Common myeloid progenitor, CD34-positive (primary cell): Measurements from ENCODE around the gene KMT5C.

Experiments used
- CTCF ChIA-PET: fragments of 350-600 bp; sonication (Branson Sonifier 250); formaldehyde crosslinking; loops from one replicate; lab custom pipeline; 2021; ENCODE audit warnings: antibody characterized with exemption; lab: Charles Lee
- POLR2A ChIA-PET: fragments of 350-600 bp; sonication (Branson Sonifier 250); formaldehyde crosslinking; loops from one replicate; lab custom pipeline; 2021; ENCODE audit warnings: antibody characterized with exemption; lab: Charles Lee
- DNase-seq, 3 donors: peaks; one replicate each; pipeline versions ENCODE4 v3.0.0 to v3.0.0-alpha.2; 2013
- H3K27ac ChIP-seq, 2 experiments: 1 replicate in 1 of 2; 2 replicates in 1 of 2; pipeline ENCODE4 v1.7.0; 2013; ENCODE audit warnings: inconsistent platforms in 2 of 2, low read length in 2 of 2, mild to moderate bottlenecking in 2 of 2, low read depth in 1 of 2, moderate library complexity in 1 of 2; ENCODE audit not compliant: severe bottlenecking in 2 of 2, insufficient read depth in 1 of 2, poor library complexity in 1 of 2
- H3K27me3 ChIP-seq, 5 experiments: replicated peaks in 2 of 5; 1 replicate in 3 of 5; 2 replicates in 2 of 5; pipeline versions ENCODE4 v1.6.1 to v1.7.0; 2013; ENCODE audit warnings: low read length in 4 of 5, mild to moderate bottlenecking in 2 of 5, moderate library complexity in 2 of 5, inconsistent platforms in 1 of 5; ENCODE audit not compliant: insufficient read depth in 5 of 5, control insufficient read depth in 4 of 5
- H3K36me3 ChIP-seq, 4 experiments: 1 replicate in 2 of 4; 2 replicates in 2 of 4; pipeline versions ENCODE4 v1.6.1 to v1.7.0; 2013; ENCODE audit warnings: low read length in 3 of 4, control low read depth in 1 of 4, mild to moderate bottlenecking in 1 of 4; ENCODE audit not compliant: control insufficient read depth in 4 of 4, insufficient read depth in 4 of 4
- H3K4me1 ChIP-seq, 4 experiments: 1 replicate in 3 of 4; 2 replicates in 1 of 4; pipeline versions ENCODE4 v1.6.1 to v1.7.1; 2013; ENCODE audit warnings: low read length in 3 of 4, mild to moderate bottlenecking in 3 of 4, control low read depth in 1 of 4, inconsistent platforms in 1 of 4, moderate library complexity in 1 of 4; ENCODE audit not compliant: control insufficient read depth in 4 of 4, insufficient read depth in 4 of 4; ENCODE audit errors: control extremely low read depth in 1 of 4
- H3K4me3 ChIP-seq, 7 experiments: 1 replicate in 4 of 7; 2 replicates in 3 of 7; pipeline versions ENCODE4 v1.5.1 to v1.7.0; 2013; ENCODE audit warnings: mild to moderate bottlenecking in 7 of 7, low read length in 6 of 7, moderate library complexity in 6 of 7, inconsistent platforms in 2 of 7, low read depth in 2 of 7, control low read depth in 1 of 7; ENCODE audit not compliant: insufficient read depth in 4 of 7, control insufficient read depth in 1 of 7; ENCODE audit errors: extremely low read depth in 1 of 7
- H3K9me3 ChIP-seq, 5 experiments: 1 replicate in 4 of 5; 2 replicates in 1 of 5; pipeline versions ENCODE4 v1.6.1 to v1.7.1; 2013; ENCODE audit warnings: low read length in 4 of 5, mild to moderate bottlenecking in 2 of 5, inconsistent platforms in 1 of 5, low read depth in 1 of 5, moderate library complexity in 1 of 5; ENCODE audit not compliant: control insufficient read depth in 4 of 5, insufficient read depth in 2 of 5; ENCODE audit errors: control extremely low read depth in 1 of 5
- WGBS: methylation state at CpG from one replicate; pipeline ENCODE4 v1.1.5; 2013; ENCODE audit not compliant: insufficient coverage; 5-methylcytosine and 5-hydroxymethylcytosine counted together

The KMT5C gene

GRCh38 chr19:55390461-55390880 lies 50.8 kb downstream of the KMT5C start:
- POLR2A ChIA-PET = interaction anchor here (2.1 to 3.1 kb wide), 2 partner anchors 9 to 17 kb away, joined by 4 to 14 read pairs; partner anchors contain the start of gene UBE2S
- no peaks in the 10 kb centered on the region for H3K27me3 ChIP-seq
- no peak for DNase-seq
- 87% methylated on average over 4 of the region's 7 CpGs for WGBS
- CTCF ChIA-PET = interaction anchor here (0.9 to 5.3 kb wide), 4 partner anchors 8 to 51 kb away, joined by 3 to 25 read pairs (median 14); partner anchors contain the start of gene KMT5C
- no peak overlapping the region for H3K4me3 ChIP-seq
- H3K9me3 ChIP-seq = no peaks in the 10 kb centered on the region
- peaks cover 11 to 52% (median 48%) of the 10 kb centered on the region in 4 experiments for H3K36me3 ChIP-seq
- H3K4me1 ChIP-seq = peaks cover 0 to 42% (median 31%) of the 10 kb centered on the region in 4 experiments
- H3K27ac ChIP-seq = no peak overlapping the region

GRCh38 chr19:55391191-55391670 lies 51.6 kb downstream of the KMT5C start:
- CTCF ChIA-PET = interaction anchor here (5.3 kb wide), 1 partner anchor 27 kb away, joined by 21 read pairs; no protein-coding TSS in a partner anchor
- Histone ChIP-seq H3K9me3 (no peaks in the 10 kb centered on the region), H3K4me1 (peaks cover 0 to 39% (median 29%) of the 10 kb centered on the region in 4 experiments), H3K27ac (no peak overlapping the region), H3K36me3 (peaks cover 11 to 52% (median 48%) of the 10 kb centered on the region in 4 experiments), H3K4me3 (no peak overlapping the region), H3K27me3 (no peaks in the 10 kb centered on the region)
- POLR2A ChIA-PET = interaction anchor here (2.1 to 3.1 kb wide), 2 partner anchors 8 to 16 kb away, joined by 4 to 14 read pairs; partner anchors contain the start of gene UBE2S
- peak in 1 of 3 donors; percentile 19 for DNase-seq
- 88% methylated on average over 10 of the region's 12 CpGs for WGBS

GRCh38 chr19:55391702-55392615 lies 52.3 kb downstream of the KMT5C start:
- 97% methylated on average over 9 of the region's 18 CpGs for WGBS
- Histone ChIP-seq H3K27ac (no peak overlapping the region), H3K36me3 (peaks cover 11 to 52% (median 42%) of the 10 kb centered on the region in 4 experiments), H3K4me1 (peaks cover 0 to 31% (median 21%) of the 10 kb centered on the region in 4 experiments), H3K27me3 (no peaks in the 10 kb centered on the region), H3K4me3 (no peak overlapping the region), H3K9me3 (no peaks in the 10 kb centered on the region)
- POLR2A ChIA-PET = interaction anchor here (2.1 to 3.1 kb wide), 2 partner anchors 7 to 15 kb away, joined by 4 to 14 read pairs; partner anchors contain the start of gene UBE2S
- no peak for DNase-seq
- CTCF ChIA-PET = interaction anchor here (5.3 kb wide), 1 partner anchor 27 kb away, joined by 21 read pairs; no protein-coding TSS in a partner anchor

- no peaks in the 10 kb centered on the region for H3K9me3 ChIP-seq
- WGBS = 96% methylated on average over 10 of the region's 18 CpGs
- H3K4me1 ChIP-seq = peaks cover 0 to 20% (median 10%) of the 10 kb centered on the region in 4 experiments
- H3K27ac ChIP-seq = no peak overlapping the region
- POLR2A ChIA-PET = interaction anchor here (0.6 kb wide), 1 partner anchor 56 kb away, joined by 3 read pairs; no protein-coding TSS in a partner anchor
- no peak overlapping the region for H3K4me3 ChIP-seq
- no peaks in the 10 kb centered on the region for H3K27me3 ChIP-seq
- no peak for DNase-seq
- H3K36me3 ChIP-seq = peaks cover 9 to 40% (median 31%) of the 10 kb centered on the region in 4 experiments
- CTCF ChIA-PET = interaction anchor here (1.2 to 5.3 kb wide), 2 partner anchors 10 to 25 kb away, joined by 3 to 21 read pairs; no protein-coding TSS in a partner anchor
Measured at GRCh38 chr19:55392820-55393761, 53.4 kb downstream of the KMT5C start.
